Right kidney (tissue), 1 donor: ENCODE data around the gene CNPY3.

Source experiments
- DNase-seq: peaks from one replicate; pipeline ENCODE4 v3.0.0-alpha.2; 2016

The CNPY3 gene

GRCh38 chr6:42978839-42979522, 49.7 kb downstream of the CNPY3 start, which contains the start of gene PEX6:
Gene PEX6, minus strand, starts transcription at chr6:42979181. Its CDS starts 31 bp downstream, at chr6:42979150.
- DNase-seq: peak; percentile 91

- no peak for DNase-seq
Measured at GRCh38 chr6:42979523-42980177, 50.4 kb downstream of the CNPY3 start.

- no peak for DNase-seq
Measured at GRCh38 chr6:42981836-42982235, 52.6 kb downstream of the CNPY3 start.

- peak; percentile 91 for DNase-seq
Measured at GRCh38 chr6:42984001-42984923, 55.0 kb downstream of the CNPY3 start, which contains the start of gene PPP2R5D. Gene PPP2R5D, plus strand, starts transcription at chr6:42984570. Its CDS starts 108 bp downstream, at chr6:42984678.

- DNase-seq: peak; percentile 25
Measured at GRCh38 chr6:42984924-42985475, 55.7 kb downstream of the CNPY3 start.

GRCh38 chr6:42987533-42988451, 58.5 kb downstream of the CNPY3 start:
- DNase-seq: no peak

GRCh38 chr6:42988486-42989020, 59.3 kb downstream of the CNPY3 start:
- DNase-seq: no peak
